Right renal pelvis (tissue), 4 donors: ENCODE data around the gene B4GALNT2. TPM values are rescaled to one million over a fixed set of nuclear protein-coding genes. Genes with fewer than 3 reads are reported as not detected.
"Not testable (repeated sequence)": the region's sequence is repeated elsewhere in the genome, so short reads cannot be mapped to it uniquely, and the experiment has no call there.

Source experiments
- DNase-seq, 4 donors: peaks; one replicate each; pipeline ENCODE4 v3.0.0-alpha.2; 2013; ENCODE audit warnings: low read depth in 4 of 4, low spot score in 3 of 4, missing footprints in 1 of 4
- polyA plus RNA-seq, 4 donors: library from polyadenylated mRNA; unstranded; fragments of 120-200 nt; gene quantifications; one replicate each; pipeline ENCODE4 v1.2.1, GENCODE V29; 2013; ENCODE audit not compliant: insufficient read length in 4 of 4

The B4GALNT2 gene, protein sequence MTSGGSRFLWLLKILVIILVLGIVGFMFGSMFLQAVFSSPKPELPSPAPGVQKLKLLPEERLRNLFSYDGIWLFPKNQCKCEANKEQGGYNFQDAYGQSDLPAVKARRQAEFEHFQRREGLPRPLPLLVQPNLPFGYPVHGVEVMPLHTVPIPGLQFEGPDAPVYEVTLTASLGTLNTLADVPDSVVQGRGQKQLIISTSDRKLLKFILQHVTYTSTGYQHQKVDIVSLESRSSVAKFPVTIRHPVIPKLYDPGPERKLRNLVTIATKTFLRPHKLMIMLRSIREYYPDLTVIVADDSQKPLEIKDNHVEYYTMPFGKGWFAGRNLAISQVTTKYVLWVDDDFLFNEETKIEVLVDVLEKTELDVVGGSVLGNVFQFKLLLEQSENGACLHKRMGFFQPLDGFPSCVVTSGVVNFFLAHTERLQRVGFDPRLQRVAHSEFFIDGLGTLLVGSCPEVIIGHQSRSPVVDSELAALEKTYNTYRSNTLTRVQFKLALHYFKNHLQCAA
- 1 to 10 TPM in 1 of 4 donors, under 1 TPM in 3; 0.38 to 1.5 (median 0.75) TPM for polyA plus RNA-seq

DNA sequence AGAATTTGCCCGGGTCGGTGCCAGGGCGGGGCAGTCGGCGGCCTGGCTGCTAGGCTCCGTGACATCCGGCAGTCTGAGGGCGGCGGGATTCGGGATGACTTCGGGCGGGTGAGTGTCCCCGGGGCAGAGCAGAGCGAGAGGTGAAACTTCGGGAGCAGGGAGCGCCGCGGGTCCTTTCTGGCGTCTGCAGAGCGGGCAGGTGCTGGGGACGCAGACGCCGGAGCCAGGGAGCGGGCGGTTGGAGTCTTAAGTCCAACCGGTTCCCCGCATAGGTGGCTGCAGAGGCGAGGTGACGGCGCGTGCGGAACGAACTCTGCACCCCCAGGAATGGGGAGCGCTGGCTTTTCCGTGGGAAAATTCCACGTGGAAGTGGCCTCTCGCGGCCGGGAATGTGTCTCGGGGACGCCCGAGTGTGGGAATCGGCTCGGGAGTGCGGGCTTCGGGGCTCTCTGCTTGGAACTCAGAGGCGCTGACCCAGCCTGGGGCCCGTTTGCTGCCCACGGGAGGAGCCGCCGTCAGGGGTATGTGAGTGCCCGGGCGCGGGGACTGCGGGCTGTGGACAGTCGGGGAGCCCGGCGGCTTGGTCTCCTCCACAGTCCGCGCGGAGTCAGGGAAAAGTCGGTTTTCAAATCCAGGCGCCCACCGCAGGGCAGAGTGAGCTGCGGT lies at the start of gene B4GALNT2:
Gene B4GALNT2 (plus strand): TSS at position 71 of the 666 bp plus-strand sequence. CDS start 24 bp downstream, at position 95.
- peak in 2 of 4 donors; percentile 5 to 15 for DNase-seq

DNA sequence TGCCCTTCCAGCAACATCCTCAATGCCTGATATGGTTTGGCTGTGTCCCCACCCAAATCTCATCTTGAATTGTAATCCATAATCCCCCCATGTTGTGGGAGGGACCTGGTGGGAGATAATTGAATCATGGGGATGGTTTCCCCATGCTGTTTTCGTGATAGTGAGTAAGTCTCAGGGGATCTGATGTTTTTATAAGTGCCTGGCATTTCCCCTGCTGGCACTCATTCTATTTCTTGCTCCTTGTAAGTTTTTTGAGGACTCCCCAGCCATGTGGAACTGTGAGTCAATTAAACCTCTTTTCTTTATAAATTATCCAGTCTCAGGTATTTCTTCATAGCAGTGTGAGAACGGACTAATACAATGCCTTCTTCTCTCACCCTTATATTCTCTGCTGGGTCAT lies 47.5 kb upstream of the B4GALNT2 start:
- not testable (repeated sequence) for DNase-seq

DNA sequence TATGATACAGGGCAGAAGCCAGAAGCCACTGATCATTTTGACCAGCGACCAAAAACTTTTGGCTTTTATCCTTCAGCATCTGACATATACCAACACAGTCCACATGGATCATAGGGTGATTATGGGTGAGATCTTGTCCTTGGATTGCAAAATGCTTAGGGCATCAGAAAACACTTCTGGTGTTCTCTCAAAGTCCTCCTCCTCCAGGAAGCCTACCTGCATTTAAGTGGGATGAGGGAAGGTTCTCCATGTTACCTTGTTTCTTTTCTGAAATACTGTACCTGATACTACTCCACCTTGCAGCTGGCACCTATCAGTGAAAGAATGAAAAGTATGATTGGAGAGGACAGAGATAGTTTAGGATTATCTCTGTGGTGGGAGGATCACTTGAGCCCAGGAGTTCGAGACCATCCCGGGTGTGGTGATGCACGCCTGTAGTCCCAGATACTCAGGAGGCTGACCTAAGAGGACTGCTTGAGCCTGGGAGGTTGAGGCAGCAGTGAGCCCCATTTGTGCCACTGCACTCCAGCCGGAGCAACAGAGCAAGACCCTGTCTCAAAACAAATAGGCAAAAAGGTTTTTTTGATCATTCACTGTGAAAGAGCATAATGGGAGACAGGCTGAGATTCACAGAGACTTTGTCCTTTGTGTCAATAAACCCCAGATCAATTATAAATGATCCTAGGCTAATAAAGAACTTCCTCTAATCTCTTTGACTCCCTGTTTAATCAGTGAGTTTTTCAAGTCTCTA lies 46.8 kb upstream of the B4GALNT2 start:
- no peak for DNase-seq

DNA sequence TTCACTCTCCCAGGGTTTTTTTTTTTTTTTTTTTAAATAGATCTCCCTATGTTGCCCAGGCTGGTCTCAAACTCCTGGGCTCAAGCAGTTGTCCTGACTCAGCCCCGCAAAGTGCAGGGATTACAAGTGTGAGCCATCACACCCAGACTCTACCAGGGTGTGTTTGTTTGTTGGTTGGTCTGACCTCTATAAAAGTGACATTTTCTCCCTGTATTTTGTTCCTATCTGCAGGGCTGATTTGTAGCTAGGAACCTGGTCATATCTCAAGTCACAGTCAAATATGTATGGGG lies 46.3 kb upstream of the B4GALNT2 start:
- DNase-seq: no peak

DNA sequence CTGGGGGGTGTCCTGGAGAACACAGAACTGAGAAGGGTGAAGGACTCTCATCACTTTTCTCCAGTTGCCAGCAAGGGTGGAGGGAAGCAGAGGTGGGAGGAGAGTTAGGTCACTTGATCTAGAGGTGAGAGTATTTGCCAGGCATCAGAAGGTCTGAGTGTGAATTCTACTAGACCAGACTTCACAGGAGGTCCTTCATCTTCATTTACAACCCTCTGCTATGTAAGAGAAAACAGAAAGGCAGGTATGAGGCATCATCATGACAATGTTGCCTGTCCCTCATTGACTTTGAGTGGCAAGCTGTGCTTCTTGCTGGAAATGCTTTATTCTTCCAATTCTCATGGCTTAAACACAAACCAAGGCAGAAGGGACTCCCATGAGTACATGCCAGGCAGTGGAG lies 45.9 kb upstream of the B4GALNT2 start:
- DNase-seq: no peak

DNA sequence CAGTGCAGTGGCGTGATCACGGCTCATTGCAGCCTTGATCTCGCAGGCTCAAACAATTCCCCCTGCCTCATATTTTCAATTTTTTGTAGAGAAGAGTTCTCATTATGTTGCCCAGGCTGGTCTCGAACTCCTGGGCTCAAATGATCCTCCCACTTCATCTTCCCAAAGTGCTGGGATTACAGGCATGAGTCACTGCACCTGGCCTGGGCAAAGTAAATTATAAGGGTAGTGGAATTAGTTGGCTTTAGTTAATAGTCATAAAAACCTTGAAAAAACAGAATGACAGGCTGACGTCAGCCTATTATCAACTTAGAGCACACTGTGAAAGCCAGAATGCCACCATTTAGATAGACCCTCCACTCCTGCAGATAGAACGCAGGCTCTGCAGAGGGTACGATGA lies 43.5 kb upstream of the B4GALNT2 start:
- DNase-seq: no peak

DNA sequence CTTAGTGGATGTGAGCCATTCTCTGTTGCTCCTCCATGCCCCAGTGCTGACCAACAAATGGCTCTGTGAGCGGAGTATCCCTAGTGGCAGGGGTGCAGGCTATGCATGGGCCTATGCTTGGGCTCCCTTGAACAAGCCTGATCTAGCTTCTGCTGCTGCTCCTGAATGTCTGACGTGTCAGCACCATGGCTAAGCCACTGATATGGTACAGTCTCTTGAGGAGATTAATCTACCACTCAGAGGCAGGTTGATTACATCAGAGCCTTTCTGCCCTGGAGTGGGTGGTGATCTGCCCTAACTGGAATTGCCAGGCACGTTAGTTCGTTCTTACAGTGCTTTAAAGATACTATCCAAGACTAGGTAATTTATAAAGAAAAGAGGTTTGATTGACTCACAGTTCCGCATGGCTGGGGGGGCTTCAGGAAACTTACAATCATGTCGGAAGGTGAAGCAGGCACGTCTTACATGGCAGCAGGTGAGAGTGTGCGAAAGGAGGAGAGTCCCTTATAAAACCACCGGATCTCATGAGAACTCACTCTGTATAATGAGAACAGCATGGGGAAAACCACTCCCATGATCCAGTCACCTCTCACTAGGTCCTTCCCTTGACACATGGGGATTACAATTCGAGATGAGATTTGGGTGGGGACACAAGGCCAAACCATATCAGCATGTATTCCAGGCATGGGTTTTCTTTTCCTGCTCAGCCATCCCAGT lies 41.5 kb upstream of the B4GALNT2 start:
- no peak for DNase-seq

DNA sequence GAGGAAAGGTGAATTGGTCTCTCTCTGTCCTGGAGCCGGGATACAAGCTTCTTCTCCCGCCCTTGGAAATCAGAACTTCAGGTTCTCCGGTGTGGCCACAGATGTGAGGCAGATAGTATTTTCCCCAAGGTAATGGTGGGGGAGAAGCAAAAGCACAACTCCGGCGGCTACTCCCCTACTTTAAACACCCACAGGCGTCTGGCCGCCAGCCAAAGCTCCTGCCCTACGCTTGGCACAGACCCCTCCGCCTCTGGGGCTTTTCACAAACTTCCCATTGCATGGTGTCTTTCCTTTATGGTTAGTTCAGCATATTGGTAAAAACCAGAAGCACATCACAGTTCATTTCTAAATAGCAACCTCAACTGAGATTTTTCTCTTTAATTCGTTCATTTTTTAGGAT lies 39.4 kb upstream of the B4GALNT2 start:
- DNase-seq: no peak

DNA sequence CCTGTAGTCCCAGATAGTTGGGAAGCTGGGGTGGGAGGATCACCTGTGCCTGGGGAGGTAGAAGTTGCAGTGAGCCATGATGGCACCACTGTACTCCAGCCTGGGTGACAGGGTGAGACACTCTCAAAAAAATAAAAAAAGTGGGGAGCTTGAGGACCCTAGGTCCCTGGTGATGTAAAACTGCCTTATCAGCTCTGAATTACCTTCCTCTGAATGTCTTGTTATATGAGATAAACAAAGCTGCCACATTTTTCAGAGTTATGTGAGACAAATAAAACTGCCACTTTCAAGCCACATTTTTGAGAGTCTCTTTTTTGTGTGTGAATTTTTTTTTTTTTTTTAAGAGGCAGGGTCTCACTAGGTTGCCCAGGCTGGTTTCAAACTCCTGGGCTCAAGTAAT lies 32.0 kb upstream of the B4GALNT2 start:
- DNase-seq: no peak

DNA sequence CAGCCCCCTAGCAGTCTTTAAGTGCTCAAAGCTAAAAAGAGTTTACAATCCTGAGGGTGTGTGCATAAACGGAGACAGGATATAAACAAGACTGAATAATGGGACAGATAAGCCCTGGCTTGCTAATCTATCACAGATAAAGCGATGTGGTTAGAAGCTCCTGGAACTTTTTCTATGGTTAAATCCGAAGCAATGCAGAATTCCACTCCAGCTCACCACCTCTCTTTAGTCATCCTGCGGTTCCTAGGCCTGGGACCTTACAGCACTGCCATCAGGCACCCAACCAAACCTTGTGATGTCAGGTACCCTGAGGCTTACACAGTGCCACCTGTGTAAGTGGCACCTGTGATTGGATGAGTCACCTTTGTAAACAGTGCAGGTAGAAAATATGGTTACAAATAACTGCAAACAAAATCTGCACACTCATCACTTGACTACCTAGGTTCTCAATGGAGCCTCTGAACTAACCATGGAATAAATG lies 31.5 kb upstream of the B4GALNT2 start:
- no peak for DNase-seq

DNA sequence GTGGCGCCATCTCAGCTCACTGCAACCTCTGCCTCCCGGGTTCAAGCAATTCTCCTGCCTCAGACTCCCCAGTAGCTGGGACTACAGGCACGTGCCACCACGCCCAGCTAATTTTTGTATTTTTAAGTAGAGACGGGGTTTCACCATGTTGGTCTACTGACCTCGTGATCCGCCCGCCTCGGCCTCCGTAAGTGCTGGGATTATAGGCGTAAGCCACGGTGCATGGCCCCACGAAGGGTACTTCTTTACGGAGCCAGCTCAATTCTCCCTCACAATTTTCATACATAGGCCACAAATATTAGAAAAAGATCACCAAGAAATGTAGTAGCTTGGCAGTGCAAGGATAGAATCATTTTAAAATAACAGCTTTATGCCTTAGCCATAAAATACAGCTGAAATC lies 29.2 kb upstream of the B4GALNT2 start:
- not testable (repeated sequence) for DNase-seq

DNA sequence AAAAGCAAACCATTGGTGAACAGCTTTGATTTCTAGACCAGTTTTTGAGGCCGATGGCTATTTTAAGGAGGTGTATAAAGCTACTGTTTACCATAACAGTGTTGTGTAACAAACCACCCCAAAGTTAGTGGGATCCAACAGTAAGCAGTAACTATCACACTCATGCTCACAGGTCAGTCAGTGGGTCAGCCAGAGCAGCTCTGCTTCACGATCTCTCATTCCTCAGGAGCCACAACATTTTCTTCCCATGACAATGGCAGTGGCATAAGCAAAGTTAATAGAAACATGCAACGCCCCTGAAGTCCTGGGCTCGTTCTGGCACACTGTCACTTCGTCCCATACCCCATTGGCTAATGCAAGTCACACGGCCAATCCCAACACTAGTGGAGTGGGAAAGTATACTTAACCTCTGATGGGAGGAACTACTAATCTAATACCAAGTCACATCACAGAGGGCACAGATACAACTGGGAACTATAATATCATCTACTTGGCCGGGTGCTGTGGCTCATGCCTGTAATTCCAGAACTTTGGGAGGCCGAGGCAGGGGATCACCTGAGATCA lies 28.0 kb upstream of the B4GALNT2 start:
- no peak for DNase-seq

DNA sequence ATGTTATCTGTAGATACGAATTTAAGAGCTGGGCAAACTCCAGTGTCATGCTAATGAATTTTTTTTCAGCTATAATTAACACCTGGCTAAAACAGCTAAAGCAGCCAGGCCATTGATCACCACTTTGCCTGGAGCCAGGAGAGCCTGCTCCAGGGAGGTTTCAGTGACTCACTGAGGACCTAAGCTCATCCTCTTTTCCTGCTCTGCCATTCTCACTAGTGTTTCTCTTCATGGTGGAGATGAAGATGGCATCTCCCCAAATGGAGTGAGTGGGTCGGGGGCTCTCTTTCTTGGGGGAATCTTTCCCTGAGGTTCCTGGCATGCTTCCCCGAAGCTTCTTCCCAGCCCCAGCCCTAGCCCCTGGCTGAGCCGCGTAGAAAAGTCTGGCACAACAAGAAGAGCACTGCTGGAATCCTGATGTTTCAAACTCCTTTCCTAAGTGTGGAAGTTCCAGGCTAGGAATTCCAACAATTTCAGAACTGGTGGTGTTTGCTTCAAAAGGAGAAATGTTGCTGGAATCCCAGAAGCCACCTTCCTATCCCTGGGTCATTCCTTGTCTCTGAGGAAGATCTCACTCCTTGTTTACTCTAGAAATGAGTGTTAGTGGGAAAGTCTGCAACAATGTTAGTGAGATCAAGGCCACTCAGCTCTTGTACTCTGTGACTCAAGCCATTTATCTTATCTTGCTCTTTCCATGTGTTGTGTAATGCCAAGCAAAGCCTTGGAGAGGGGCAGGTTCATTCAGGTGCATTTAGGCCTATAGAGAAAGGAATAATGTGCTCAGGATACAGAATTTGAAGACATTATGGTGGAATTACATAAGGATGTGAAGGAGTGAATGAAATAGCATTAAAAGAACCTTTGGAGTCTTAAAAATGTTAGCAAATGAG lies 26.0 kb upstream of the B4GALNT2 start:
- DNase-seq: no peak

DNA sequence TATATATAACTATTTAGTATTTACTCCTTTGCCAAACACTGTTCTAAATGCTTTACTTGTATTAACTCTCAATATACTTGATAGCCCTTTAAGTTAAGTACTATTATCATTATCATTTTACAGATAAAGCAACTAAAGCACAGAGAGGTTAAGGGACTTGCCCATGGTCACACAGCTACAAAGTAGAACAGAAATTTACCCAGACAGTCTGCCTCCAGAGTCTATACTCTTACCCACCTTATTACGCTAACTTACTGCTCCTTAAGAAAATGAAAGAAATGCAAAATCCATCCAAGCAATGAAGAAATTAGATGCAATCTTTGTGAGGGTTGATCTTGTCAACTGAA lies 25.4 kb upstream of the B4GALNT2 start:
- no peak for DNase-seq

DNA sequence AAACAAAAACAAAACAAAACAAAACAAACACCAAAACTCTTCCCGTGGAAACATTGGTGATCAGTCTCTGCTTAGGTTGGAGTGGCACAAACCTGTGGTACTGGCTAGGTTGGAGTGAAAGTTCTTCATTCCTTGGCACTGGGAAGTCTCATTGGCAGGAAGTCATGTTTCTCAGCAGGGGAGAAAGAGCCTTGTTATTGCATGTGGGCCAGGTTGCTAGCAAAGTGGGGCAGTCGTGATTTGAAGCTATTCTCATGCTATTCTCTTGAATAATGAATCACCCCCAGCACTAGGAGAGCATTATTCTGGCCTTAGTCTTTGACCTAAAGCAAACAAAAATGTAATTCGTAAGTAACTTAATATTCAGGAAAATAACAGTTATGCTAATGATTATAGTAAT lies 24.3 kb upstream of the B4GALNT2 start:
- no peak for DNase-seq

DNA sequence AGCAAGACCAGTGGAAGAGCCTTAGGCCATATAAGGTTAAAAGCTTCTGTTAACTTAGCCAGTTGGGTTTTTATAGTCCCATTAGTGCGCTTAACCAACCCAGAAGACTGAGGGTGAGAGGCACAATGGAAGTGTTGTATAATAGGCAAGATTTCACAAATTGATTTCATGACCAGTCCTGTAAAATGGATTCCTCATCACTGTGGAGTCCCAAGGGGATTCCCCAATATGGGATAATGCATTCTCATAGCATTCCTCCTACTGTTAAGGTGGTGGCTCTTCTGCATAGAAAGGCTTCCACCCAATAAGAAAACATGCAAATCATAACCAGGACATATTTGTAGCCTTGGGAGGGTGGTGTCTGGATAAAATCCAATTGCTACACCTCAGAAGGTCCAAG lies 22.1 kb upstream of the B4GALNT2 start:
- no peak for DNase-seq

DNA sequence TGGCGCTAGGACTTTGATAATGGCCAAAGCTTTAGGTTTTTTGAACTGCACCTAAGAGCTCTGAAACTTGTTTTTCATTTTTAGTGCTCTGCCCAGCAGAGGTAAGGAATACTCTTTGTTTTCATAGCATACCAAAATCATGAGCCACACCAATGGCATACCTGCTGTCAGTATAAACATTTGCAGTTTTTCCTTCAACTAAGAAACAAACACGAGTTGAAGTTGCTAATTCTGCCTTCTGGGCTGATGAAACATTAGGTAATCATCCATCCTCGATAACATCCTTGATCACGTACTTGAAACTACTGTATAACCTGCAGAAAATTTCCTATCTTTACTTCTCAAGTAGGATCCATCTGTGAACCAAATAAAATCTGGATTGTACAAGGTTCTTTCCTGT lies 20.6 kb upstream of the B4GALNT2 start:
- no peak for DNase-seq

DNA sequence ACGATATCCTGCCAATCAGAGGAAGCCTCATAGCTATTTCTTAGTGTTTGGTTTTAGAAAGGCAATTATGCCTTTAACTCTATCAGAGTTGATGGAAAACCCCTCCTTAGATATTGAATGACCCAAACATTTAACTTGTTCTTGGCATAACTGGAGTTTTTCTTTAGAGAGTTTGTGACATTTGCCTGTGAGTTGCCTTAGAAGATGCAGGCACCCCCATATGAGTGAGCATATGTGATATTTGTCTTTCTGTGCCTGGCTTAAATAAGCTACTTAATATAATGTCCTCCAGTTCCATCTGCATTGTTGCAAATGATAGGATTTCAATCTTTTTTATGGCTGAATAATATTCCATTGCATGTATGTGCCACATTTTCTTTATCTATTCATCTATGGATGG lies 19.6 kb upstream of the B4GALNT2 start:
- no peak for DNase-seq

DNA sequence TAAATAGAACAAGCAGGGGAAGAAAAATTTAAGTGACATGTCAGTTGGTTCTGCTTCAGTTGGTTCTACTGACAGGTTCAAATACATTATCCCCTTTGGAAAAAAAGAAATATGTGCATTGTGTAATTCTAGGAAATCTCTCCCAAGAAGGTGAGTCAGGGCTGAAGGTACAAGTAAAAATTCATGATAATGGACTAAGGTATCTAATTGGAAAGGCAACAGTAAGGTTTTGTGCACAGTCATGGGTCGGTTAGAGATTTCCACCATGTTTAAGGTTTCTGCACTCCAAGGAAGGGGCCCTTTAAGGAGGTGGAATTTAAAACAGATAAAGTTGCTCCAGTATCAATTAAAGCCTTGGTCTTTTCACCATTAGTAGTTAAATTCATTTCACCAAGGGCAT lies 17.9 kb upstream of the B4GALNT2 start:
- no peak for DNase-seq
